Stimulated activated CD4-positive, alpha-beta T cell treated with anti-CD3 and anti-CD28 coated beads, Interleukin-15, amount 100 ng/mL, for 48 hours (primary cell): ENCODE measurements around the gene LAYN.
A peak's percentile ranks its signal among the peaks of the same experiment; 100 is the strongest.

Experiments used
- DNase-seq, 2 donors: peaks; one replicate each; pipeline ENCODE4 v3.0.0-alpha.2; 2020; ENCODE audit warnings: low read depth in 2 of 2

The LAYN gene

GRCh38 chr11:111531136-111531535 is 9.4 kb upstream of the LAYN start:
- DNase-seq: no peak

DNA sequence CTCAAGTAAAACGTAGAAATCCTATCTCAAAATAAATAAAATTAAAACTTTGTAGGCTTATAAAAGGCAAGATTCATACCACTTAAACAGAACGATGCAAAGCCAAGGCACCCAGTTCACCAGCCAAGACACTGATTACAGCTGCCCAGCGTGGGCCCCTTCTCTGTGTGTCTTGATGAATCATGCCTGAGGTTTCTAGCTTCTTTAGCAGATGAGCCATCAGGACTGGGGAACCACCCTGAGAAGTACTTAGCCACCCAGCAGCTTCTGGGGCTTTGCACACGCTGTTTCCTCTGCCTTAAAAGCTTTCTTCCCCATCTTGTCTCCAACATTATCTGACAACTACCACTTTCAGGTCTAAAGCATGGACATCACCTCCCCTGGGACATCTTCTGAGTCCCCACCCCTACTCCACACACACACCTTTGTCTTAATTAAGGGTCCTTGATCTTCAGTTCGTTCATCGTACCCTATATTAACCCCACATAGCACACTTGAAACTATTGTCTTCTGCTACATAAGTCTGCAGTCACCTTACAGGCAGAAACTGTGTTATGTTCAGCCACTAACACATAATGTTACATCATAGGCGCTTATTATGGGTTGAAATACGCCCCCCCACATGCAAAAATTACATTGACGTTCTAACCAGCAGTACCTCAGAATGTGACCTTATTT is 8.7 kb upstream of the LAYN start:
- DNase-seq: peak; percentile 70

GRCh38 chr11:111532365-111532709 is 8.2 kb upstream of the LAYN start:
- DNase-seq: no peak

DNA sequence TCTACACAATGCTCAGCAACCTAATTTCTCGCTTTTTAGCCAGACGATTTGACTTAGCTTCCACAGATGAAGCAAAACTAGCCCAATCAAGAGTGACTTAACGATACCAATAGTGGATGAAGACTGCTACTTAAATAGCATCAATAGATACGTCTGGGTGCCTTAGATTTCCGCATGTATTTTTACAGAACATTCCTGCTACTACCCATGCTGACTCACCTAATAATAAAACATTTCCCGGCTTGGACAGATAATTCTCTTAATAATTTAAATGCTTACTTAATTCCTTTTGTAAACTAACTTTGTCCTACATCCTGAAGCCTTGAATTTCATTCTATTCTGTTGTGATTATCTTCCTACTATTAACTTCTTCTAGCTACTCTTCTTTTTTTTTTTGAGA is 5.2 kb upstream of the LAYN start:
- no peak for DNase-seq

DNA sequence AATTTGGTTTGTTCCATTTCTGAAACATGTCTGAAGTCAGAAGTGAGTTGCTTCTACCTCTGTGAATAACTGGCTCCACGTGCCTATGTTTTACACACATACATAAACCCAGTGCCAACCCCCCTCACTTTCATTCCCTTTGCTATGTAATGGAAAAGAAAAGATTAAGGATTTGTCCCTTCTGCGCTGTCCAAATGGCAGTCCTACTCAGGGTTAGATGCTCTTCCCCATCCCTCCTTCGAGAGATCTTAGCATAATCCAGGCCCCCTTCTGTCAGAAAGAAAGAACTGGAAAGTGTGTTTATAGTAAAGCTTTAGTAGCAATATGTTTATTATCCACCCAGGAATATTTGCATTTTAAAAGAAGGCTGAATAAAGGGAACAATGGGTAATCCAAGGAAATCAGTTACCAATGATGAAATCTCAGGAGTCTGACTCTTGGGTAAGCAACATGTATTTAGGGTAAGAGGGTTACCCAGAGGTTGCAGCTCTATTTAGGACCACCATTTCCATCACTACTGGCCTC is 3.1 kb upstream of the LAYN start:
- DNase-seq: no peak

- no peak for DNase-seq
These were observed 2.0 kb upstream of the LAYN start for GRCh38 chr11:111538407-111539114.

- DNase-seq: no peak
These were observed 950 bp upstream of the LAYN start for GRCh38 chr11:111539426-111540113.

DNA sequence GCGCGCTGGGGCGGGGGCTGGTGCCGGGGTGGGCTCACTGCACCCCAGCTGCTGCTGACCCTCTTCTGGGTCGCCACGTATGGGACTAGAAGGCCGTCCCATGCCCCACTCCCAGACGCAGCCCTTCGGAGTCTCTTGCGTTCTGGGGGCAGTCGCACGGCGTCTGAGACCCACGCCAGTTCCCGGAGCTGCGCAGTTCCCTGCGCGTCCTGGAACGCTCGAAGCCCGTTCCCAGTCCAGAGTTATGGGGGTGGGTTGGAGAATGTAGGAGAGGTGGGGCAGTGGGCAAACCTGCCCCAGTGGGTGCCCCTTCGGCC is 375 bp downstream of the LAYN start:
- no peak for DNase-seq

DNA sequence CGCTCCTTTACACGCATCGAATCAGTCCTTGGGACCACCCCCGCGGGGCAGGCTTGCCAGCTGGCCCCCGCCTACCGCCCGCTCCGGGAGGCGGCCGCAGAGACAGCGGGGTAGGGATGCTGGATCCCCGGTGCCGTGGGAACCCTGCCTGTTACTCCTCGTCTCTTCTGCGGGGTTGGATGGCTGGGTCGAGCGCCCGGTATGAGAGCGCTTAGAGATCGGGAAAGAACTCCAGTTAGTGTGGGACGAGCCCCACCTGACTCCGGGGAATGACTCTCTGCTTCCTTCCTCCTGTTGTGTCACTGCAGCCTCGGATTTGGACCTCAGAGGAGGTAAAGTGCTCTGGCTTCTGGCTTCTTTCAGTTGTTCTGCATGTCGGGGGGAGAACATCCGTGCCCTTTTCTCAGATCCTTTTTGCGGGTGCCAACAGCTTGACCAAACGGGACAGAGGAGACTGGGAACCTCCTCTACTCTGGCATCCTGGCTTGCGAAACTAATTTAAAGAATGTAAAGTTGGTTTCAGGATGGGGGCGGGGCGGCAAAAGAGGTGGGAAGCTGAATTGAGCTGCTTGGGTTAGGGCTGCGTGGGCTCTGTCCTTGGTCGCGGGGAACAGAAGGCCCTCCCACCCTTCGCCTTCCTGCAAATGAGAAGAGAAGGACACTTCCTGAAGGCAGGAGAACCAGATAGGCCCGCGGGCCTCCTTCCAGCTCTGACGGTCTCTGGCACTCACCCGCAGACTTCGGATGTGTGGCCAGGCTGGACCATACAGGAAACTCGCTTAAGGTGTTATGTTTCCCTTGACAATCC is 938 bp downstream of the LAYN start:
- DNase-seq: no peak

- DNase-seq: no peak
These were observed 2.2 kb downstream of the LAYN start for GRCh38 chr11:111542606-111543275.

DNA sequence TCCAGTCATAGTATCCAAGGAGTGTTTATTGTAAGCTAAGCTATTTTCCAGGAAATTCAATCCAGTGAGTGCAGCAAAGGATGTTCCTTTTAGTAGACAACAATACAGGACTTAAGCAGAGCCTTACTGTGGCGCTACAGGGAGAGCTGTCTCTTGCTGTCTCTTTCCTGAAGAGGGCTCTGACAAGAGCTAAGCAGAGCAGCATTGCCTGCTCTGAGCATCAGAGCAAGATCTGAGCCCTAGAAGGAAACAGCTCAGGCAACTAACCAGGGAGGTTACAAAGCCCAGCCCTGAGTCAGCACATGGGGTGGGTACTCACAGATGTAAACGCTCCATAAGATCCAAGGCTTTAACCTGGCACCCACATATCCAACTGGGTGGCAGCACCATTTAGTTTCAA is 8.0 kb downstream of the LAYN start:
- DNase-seq: no peak

DNA sequence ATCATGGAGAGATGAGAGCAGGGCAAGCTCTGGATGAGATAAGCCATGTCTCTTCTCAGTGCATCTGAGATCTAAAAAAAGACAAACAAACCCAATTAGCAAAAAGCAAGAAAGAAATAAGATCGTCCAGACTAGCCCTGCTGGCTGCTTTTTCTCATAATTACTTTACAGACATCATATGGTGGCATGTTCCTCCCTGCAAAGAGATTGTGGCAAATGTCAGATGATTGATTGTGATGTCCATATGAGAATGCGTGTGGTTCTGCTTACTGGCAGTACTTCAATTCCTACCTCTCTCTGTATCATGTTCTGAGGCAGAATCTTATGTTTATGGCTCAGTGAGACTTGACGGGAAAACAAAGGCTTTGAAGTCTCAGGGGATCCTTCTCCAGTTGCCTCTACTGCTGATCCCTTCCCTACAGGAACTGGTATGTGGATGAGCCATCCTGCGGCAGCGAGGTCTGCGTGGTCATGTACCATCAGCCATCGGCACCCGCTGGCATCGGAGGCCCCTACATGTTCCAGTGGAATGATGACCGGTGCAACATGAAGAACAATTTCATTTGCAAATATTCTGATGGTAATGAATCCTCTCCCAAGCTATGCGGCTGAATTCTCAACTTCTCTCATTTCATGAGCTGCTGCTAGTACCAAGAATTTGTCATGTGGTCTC is 8.8 kb downstream of the LAYN start:
- DNase-seq: no peak

DNA sequence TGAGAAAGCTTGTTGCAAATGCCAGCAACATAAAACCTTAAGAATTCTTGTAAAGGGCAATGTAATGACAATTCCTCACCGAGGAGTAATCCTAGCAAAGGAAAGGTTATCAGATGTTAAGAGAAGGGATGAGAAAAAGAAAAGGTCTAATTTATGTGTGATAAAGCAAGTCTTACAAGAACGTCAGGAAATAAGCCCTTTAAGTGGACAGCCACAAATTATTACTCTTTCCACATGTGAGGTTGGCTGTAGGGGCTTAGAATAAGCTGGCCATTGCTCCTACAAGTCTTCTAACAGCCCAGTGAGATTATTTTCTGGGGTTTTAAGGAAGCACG is 9.3 kb downstream of the LAYN start:
- DNase-seq: no peak

DNA sequence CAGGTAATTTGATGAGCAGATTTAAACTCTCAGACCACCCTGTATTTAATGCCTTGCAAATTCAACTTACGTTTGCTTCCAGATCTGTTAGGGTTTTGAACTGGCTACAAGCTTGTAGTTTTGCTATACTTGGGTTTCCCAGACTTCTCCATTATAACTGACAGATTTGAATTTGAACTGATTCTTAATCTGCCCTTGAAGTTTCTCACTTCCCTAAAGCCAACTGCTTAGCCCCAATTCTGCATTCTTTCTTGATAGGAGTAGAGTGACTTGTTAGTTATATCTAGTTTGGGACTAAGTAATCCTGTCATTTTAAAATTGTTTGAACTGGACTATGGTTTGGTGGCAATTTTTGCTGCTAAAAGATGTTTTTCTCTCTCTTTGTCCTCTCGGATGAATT is 9.7 kb downstream of the LAYN start:
- no peak for DNase-seq

GRCh38 chr11:111554532-111554931 is 14.0 kb downstream of the LAYN start:
- no peak for DNase-seq

DNA sequence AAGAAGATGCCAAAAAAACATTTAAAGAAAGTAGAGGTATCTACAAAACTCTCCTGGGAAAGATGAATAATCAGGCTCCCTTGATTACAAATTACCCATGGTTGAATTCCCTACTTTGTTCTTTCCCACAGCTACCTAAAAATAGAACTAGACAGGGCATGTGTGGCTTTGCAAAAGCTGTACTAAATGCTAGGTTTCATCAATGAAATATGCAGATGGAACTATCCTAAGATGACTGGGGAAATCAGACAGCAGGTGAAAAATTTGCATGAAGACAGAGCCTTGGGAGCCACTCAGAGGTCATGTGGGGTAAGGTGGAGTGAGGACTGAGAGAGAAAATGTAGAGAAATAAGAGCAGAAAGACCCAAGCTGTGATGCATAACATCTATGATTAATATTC is 14.7 kb downstream of the LAYN start:
- DNase-seq: no peak

DNA sequence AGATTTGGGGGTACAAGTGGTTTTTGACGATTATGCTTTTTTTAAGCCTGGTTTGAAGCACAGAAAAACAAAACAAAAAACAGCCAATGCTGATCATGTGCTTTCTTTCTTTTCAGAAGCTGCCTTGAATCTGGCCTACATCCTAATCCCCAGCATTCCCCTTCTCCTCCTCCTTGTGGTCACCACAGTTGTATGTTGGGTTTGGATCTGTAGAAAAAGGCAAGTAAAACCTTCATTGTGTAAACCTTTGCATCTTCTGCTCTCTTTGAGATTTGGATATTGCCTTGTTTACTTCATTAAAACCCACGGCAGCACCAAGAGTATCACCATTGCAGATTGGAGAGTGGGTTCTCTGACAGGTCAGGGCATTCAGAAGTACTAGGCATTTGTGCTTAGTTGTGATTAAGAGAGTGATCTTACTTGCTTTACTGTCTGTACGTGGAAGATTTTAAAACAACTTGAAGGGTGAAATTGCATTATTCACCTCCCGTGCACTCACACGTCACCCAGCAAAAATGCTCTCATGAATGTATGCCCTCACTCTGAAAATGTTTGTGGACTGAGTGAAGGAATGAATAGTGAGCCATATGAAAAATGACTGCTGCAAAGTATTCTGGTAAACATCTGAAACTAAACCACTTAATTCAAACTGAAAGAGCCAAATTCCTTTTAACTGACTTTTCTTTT is 17.0 kb downstream of the LAYN start:
- no peak for DNase-seq

GRCh38 chr11:111559800-111560464 is 19.4 kb downstream of the LAYN start:
- no peak for DNase-seq

GRCh38 chr11:111560800-111561199 is 20.3 kb downstream of the LAYN start:
- DNase-seq: no peak

- DNase-seq: no peak
These were observed 20.8 kb downstream of the LAYN start for GRCh38 chr11:111561306-111561705.
